GM23338 (cell line): Measurements from ENCODE around the gene GAB2. TPM values are rescaled to one million over a fixed set of nuclear protein-coding genes. Genes with fewer than 3 reads are reported as not detected.

ENCODE experiments used
- ATAC-seq: fragments of 200-7000 bp; cut with Tn5 transposase; 3 replicates; pipeline ENCODE4 v1.9.1; 2020
- DNase-seq: peaks from one replicate; pipeline ENCODE4 v3.0.0-alpha.2; 2015; ENCODE audit warnings: low spot score
- H2AFZ ChIP-seq: fragments of 200-600 bp; sonication (generic); 2 replicates; pipeline ENCODE4 v1.8.0; 2016; ENCODE audit warnings: antibody characterized with exemption, mild to moderate bottlenecking, moderate library complexity
- H3F3A ChIP-seq: fragments of 200-600 bp; sonication (generic); replicated peaks from 2 replicates; pipeline ENCODE4 v1.8.0; 2017; ENCODE audit warnings: antibody characterized with exemption, mixed run types, low read depth
- H3K27ac ChIP-seq: fragments of 200-600 bp; sonication (generic); 2 replicates; pipeline ENCODE4 v1.6.1; 2016; ENCODE audit warnings: low read depth
- H3K27me3 ChIP-seq: fragments of 200-600 bp; sonication (generic); 2 replicates; pipeline ENCODE4 v1.8.0; 2016; ENCODE audit warnings: mild to moderate bottlenecking, mixed run types, moderate library complexity; ENCODE audit not compliant: insufficient read depth
- H3K36me3 ChIP-seq: fragments of 200-600 bp; sonication (generic); 2 replicates; pipeline ENCODE4 v1.8.0; 2016; ENCODE audit warnings: mild to moderate bottlenecking; ENCODE audit not compliant: insufficient read depth
- H3K4me1 ChIP-seq: fragments of 200-600 bp; sonication (generic); 2 replicates; pipeline ENCODE4 v1.8.0; 2016; ENCODE audit warnings: mild to moderate bottlenecking, moderate library complexity; ENCODE audit not compliant: insufficient read depth
- H3K4me2 ChIP-seq: fragments of 200-600 bp; sonication (generic); 2 replicates; pipeline ENCODE4 v1.7.1; 2017; ENCODE audit warnings: mixed run types
- H3K4me3 ChIP-seq: fragments of 200-600 bp; sonication (generic); 2 replicates; pipeline ENCODE4 v1.6.1; 2016; ENCODE audit warnings: mixed run types
- H3K79me2 ChIP-seq: fragments of 200-600 bp; sonication (generic); replicated peaks from 2 replicates; pipeline ENCODE4 v1.8.0; 2017; ENCODE audit warnings: mild to moderate bottlenecking; ENCODE audit not compliant: insufficient read depth
- H3K9me2 ChIP-seq: fragments of 200-600 bp; sonication (generic); 2 replicates; pipeline ENCODE4 v1.8.0; 2017; ENCODE audit not compliant: insufficient read depth
- H4K20me1 ChIP-seq: fragments of 200-600 bp; sonication (generic); replicated peaks from 2 replicates; pipeline ENCODE4 v1.8.0; 2017; ENCODE audit warnings: mild to moderate bottlenecking; ENCODE audit not compliant: insufficient read depth
- H3K27ac Mint-ChIP-seq: 2 replicates; pipeline ENCODE4 v1.8.0; 2020; ENCODE audit warnings: inconsistent platforms, mild to moderate bottlenecking, moderate library complexity, mixed read lengths
- H3K27me3 Mint-ChIP-seq: 3 replicates; pipeline ENCODE4 v1.8.0; 2022; ENCODE audit warnings: low read depth, mild to moderate bottlenecking, moderate library complexity, mixed read lengths, inconsistent platforms; ENCODE audit not compliant: insufficient read depth, poor library complexity
- H3K36me3 Mint-ChIP-seq: 3 replicates; pipeline ENCODE4 v1.8.0; 2021; ENCODE audit warnings: low read depth, mild to moderate bottlenecking, inconsistent platforms, moderate library complexity, mixed read lengths
- H3K4me1 Mint-ChIP-seq: 3 replicates; pipeline ENCODE4 v1.8.0; 2020; ENCODE audit warnings: mild to moderate bottlenecking, inconsistent platforms, mixed read lengths
- H3K4me3 Mint-ChIP-seq: 3 replicates; pipeline ENCODE4 v1.8.0; 2021; ENCODE audit warnings: moderate library complexity, mild to moderate bottlenecking, inconsistent platforms, mixed read lengths
- H3K9me3 Mint-ChIP-seq: 3 replicates; pipeline ENCODE4 v1.8.0; 2020; ENCODE audit warnings: moderate library complexity, mild to moderate bottlenecking, inconsistent platforms, mixed read lengths
- CREB1 ChIP-seq: fragments of 250-450 bp; sonication (Bioruptor Pico); IDR thresholded peaks from 2 replicates; pipeline ENCODE4 v1.5.0; 2020; ENCODE audit warnings: low read depth, mild to moderate bottlenecking, moderate library complexity
- EZH2 ChIP-seq: fragments of 200-600 bp; sonication (generic); IDR thresholded peaks from one replicate; pipeline ENCODE4 v1.8.0; 2017; ENCODE audit warnings: antibody characterized with exemption, mild to moderate bottlenecking, low read depth; ENCODE audit not compliant: unreplicated experiment
- JUNB ChIP-seq: IDR thresholded peaks from one replicate; pipeline ENCODE4 v1.6.1; 2016; ENCODE audit warnings: antibody characterized with exemption; ENCODE audit not compliant: unreplicated experiment
- POLR2AphosphoS5 ChIP-seq: IDR thresholded peaks from 2 replicates; pipeline ENCODE4 v1.6.1; 2016; ENCODE audit warnings: antibody characterized with exemption, low read depth
- STAT1 ChIP-seq: IDR thresholded peaks from one replicate; pipeline ENCODE4 v1.6.1; 2016; ENCODE audit warnings: antibody characterized with exemption; ENCODE audit not compliant: unreplicated experiment
- ZNF114 ChIP-seq: fragments of 250-450 bp; sonication (Bioruptor Pico); IDR thresholded peaks from 2 replicates; pipeline ENCODE4 v1.5.0; 2020; ENCODE audit warnings: mild to moderate bottlenecking, moderate library complexity
- polyA plus RNA-seq: library from polyadenylated mRNA; unstranded; fragments of >200 nt; fragmentation: Nextera tagmentation; extraction: Ambion mirVana; gene quantifications from 2 replicates; pipeline ENCODE4 v1.2.1, GENCODE V29; 2016
- total RNA-seq: library from RNA; depleted of rRNA; stranded (reverse); fragments of >200 nt; shearing (Covaris generic); gene quantifications from 2 replicates; pipeline ENCODE4 v1.2.3, GENCODE V29; 2014
- TF ChIP-seq, protein P1 (sequence below): IDR thresholded peaks from one replicate; pipeline ENCODE4 v1.6.1; 2018; ENCODE audit warnings: antibody characterized with exemption; ENCODE audit not compliant: unreplicated experiment
- TF ChIP-seq, protein P2 (sequence below), 2 experiments: fragments of 200-600 bp in 1 of 2; sonication (generic) in 1 of 2; conservative IDR thresholded peaks; 2 replicates each; pipeline versions ENCODE4 v1.5.1 to v1.6.1; 2016 to 2017; ENCODE audit warnings: antibody characterized with exemption in 2 of 2, low read depth in 2 of 2, mild to moderate bottlenecking in 2 of 2, moderate library complexity in 1 of 2
- TF ChIP-seq, protein P3 (sequence below): fragments of 250-450 bp; sonication (Bioruptor Pico); IDR thresholded peaks from 2 replicates; pipeline ENCODE4 v1.5.0; 2020; ENCODE audit warnings: mild to moderate bottlenecking, moderate library complexity

The GAB2 gene
- total and polyA plus RNA-seq, 2 experiments from 2014 or later = 2.0 to 10.8 TPM

DNA sequence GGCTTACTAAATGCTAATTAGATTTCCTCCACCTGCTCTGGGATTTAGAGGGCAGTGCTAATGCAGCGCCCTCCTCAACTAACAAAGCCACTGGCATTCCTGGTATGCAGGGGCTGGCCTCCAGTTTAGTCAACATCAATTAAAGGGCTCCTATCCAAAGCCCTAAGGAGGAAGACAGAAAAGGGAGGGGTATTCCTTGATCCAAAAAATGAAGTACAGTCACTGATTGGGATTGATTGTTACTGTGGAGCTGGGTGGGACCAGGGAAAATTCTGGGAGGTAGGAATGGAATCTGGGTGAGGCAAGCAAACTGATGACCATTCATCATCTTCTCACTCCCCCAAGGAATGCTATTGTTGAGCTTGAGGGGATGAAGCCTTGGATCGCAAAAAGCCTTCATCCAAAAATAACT lies 52.2 kb downstream of the GAB2 start (continued):
- TF ChIP-seq, protein P1, sequence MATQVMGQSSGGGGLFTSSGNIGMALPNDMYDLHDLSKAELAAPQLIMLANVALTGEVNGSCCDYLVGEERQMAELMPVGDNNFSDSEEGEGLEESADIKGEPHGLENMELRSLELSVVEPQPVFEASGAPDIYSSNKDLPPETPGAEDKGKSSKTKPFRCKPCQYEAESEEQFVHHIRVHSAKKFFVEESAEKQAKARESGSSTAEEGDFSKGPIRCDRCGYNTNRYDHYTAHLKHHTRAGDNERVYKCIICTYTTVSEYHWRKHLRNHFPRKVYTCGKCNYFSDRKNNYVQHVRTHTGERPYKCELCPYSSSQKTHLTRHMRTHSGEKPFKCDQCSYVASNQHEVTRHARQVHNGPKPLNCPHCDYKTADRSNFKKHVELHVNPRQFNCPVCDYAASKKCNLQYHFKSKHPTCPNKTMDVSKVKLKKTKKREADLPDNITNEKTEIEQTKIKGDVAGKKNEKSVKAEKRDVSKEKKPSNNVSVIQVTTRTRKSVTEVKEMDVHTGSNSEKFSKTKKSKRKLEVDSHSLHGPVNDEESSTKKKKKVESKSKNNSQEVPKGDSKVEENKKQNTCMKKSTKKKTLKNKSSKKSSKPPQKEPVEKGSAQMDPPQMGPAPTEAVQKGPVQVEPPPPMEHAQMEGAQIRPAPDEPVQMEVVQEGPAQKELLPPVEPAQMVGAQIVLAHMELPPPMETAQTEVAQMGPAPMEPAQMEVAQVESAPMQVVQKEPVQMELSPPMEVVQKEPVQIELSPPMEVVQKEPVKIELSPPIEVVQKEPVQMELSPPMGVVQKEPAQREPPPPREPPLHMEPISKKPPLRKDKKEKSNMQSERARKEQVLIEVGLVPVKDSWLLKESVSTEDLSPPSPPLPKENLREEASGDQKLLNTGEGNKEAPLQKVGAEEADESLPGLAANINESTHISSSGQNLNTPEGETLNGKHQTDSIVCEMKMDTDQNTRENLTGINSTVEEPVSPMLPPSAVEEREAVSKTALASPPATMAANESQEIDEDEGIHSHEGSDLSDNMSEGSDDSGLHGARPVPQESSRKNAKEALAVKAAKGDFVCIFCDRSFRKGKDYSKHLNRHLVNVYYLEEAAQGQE = no peak
- TF ChIP-seq EZH2 = no peak
- no peak for TF ChIP-seq CREB1

DNA sequence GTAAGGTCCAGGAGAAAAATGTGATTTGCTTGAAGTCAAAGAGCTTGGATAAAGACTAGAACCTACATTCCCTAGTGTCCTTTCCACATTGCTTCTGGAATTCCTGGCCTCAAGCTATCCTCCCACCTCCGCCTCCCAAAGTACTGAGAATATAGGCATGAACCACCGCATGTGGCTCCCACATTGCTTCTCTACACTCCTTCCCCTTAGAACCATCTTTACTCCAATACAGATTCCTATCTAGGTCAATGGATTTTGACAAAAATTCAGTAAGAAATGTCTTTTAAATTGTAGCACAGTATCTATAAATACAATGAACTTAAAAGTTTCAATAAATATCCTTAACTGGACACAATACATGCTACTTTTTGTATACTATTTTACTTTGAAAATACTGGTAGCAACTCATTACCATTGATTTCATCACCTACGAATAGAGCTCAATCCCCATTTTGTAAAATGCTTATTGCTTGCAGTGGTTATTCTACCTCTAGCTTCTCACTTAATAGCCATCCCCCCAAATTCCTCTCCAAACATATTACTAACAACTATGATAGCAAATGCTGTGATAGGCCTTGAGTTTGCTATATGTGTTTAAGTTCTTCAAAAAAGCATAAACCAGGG lies 53.4 kb downstream of the GAB2 start:
- Histone ChIP-seq H3F3A (no peaks in the 10 kb centered on the region), H3K36me3 (no peaks in the 10 kb centered on the region), H3K4me1 (peaks cover 14% of the 10 kb centered on the region), H3K4me3 (no peak overlapping the region), H2AFZ (no peak overlapping the region), H3K27ac (0 out of 2 replicates have a peak overlapping the region, but pooled peaks have one; percentile 40), H4K20me1 (no peaks in the 10 kb centered on the region), H3K4me2 (no peak overlapping the region), H3K79me2 (no peaks in the 10 kb centered on the region), H3K9me2 (no peaks in the 10 kb centered on the region), H3K27me3 (no peaks in the 10 kb centered on the region)
- ATAC-seq (no peak), DNase-seq (no peak)
- Mint-ChIP-seq H3K9me3 (no peaks in the 10 kb centered on the region), H3K27me3 (no peaks in the 10 kb centered on the region), H3K4me1 (peaks cover 31% of the 10 kb centered on the region), H3K4me3 (no peak overlapping the region), H3K36me3 (no peaks in the 10 kb centered on the region), H3K27ac (peak overlapping the region; percentile 58)
- no peak for TF ChIP-seq STAT1
- TF ChIP-seq, protein P2, sequence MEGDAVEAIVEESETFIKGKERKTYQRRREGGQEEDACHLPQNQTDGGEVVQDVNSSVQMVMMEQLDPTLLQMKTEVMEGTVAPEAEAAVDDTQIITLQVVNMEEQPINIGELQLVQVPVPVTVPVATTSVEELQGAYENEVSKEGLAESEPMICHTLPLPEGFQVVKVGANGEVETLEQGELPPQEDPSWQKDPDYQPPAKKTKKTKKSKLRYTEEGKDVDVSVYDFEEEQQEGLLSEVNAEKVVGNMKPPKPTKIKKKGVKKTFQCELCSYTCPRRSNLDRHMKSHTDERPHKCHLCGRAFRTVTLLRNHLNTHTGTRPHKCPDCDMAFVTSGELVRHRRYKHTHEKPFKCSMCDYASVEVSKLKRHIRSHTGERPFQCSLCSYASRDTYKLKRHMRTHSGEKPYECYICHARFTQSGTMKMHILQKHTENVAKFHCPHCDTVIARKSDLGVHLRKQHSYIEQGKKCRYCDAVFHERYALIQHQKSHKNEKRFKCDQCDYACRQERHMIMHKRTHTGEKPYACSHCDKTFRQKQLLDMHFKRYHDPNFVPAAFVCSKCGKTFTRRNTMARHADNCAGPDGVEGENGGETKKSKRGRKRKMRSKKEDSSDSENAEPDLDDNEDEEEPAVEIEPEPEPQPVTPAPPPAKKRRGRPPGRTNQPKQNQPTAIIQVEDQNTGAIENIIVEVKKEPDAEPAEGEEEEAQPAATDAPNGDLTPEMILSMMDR (conservative IDR thresholded peaks at IDR 0.05; ENCODE audit: low read depth in 2 of 2) = no peak
- no peak for TF ChIP-seq POLR2AphosphoS5
- TF ChIP-seq, protein P3, sequence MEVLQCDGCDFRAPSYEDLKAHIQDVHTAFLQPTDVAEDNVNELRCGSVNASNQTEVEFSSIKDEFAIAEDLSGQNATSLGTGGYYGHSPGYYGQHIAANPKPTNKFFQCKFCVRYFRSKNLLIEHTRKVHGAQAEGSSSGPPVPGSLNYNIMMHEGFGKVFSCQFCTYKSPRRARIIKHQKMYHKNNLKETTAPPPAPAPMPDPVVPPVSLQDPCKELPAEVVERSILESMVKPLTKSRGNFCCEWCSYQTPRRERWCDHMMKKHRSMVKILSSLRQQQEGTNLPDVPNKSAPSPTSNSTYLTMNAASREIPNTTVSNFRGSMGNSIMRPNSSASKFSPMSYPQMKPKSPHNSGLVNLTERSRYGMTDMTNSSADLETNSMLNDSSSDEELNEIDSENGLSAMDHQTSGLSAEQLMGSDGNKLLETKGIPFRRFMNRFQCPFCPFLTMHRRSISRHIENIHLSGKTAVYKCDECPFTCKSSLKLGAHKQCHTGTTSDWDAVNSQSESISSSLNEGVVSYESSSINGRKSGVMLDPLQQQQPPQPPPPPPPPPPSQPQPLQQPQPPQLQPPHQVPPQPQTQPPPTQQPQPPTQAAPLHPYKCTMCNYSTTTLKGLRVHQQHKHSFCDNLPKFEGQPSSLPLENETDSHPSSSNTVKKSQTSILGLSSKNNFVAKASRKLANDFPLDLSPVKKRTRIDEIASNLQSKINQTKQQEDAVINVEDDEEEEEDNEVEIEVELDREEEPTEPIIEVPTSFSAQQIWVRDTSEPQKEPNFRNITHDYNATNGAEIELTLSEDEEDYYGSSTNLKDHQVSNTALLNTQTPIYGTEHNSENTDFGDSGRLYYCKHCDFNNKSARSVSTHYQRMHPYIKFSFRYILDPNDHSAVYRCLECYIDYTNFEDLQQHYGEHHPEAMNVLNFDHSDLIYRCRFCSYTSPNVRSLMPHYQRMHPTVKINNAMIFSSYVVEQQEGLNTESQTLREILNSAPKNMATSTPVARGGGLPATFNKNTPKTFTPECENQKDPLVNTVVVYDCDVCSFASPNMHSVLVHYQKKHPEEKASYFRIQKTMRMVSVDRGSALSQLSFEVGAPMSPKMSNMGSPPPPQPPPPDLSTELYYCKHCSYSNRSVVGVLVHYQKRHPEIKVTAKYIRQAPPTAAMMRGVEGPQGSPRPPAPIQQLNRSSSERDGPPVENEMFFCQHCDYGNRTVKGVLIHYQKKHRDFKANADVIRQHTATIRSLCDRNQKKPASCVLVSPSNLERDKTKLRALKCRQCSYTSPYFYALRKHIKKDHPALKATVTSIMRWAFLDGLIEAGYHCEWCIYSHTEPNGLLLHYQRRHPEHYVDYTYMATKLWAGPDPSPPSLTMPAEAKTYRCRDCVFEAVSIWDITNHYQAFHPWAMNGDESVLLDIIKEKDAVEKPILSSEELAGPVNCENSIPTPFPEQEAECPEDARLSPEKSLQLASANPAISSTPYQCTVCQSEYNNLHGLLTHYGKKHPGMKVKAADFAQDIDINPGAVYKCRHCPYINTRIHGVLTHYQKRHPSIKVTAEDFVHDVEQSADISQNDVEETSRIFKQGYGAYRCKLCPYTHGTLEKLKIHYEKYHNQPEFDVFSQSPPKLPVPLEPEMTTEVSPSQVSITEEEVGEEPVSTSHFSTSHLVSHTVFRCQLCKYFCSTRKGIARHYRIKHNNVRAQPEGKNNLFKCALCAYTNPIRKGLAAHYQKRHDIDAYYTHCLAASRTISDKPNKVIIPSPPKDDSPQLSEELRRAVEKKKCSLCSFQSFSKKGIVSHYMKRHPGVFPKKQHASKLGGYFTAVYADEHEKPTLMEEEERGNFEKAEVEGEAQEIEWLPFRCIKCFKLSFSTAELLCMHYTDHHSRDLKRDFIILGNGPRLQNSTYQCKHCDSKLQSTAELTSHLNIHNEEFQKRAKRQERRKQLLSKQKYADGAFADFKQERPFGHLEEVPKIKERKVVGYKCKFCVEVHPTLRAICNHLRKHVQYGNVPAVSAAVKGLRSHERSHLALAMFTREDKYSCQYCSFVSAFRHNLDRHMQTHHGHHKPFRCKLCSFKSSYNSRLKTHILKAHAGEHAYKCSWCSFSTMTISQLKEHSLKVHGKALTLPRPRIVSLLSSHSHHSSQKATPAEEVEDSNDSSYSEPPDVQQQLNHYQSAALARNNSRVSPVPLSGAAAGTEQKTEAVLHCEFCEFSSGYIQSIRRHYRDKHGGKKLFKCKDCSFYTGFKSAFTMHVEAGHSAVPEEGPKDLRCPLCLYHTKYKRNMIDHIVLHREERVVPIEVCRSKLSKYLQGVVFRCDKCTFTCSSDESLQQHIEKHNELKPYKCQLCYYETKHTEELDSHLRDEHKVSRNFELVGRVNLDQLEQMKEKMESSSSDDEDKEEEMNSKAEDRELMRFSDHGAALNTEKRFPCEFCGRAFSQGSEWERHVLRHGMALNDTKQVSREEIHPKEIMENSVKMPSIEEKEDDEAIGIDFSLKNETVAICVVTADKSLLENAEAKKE = no peak
- TF ChIP-seq EZH2 = no peak
- no peak for TF ChIP-seq JUNB
- no peak for TF ChIP-seq CREB1
- TF ChIP-seq, protein P1 = no peak
- TF ChIP-seq ZNF114 = no peak
